Stomach (tissue), 4 donors: ENCODE results near the gene MARCHF3.
"Not testable (repeated sequence)": the region's sequence is repeated elsewhere in the genome, so short reads cannot be mapped to it uniquely, and the experiment has no call there.

ENCODE experiments used
- CTCF ChIP-seq, 7 experiments: fragments of 450-650 bp in 4 of 7; fragments of 200-600 bp in 3 of 7; sonication (generic) in 3 of 7; IDR thresholded peaks; one replicate each; pipeline ENCODE4 v1.5.1; 2016 to 2019; ENCODE audit warnings: antibody characterized with exemption in 7 of 7, control low read depth in 2 of 7, mild to moderate bottlenecking in 1 of 7
- POLR2AphosphoS5 ChIP-seq, 3 donors: sonication (generic); formaldehyde crosslinking; IDR thresholded peaks; one replicate each; pipeline ENCODE4 v1.6.1; 2016; ENCODE audit warnings: antibody characterized with exemption in 3 of 3

- not testable (repeated sequence) for TF ChIP-seq CTCF, POLR2AphosphoS5 (IDR thresholded peaks at IDR 0.05)
Observed at GRCh38 chr5:127023552-127024191, 6.7 kb downstream of the MARCHF3 start.
